ENCODE measurements around the gene CPXM2.

GRCh38 chr10:123842692-123843385 lies 48.8 kb downstream of the CPXM2 start:
- TF ChIP-seq ELF4 (IDR thresholded peaks at IDR 0.05) (no peak), CTBP1 (IDR thresholded peaks at IDR 0.05; ENCODE audit: borderline replicate concordance) (no peak), FOXM1 (IDR thresholded peaks at IDR 0.05; ENCODE audit: borderline replicate concordance) (no peak), BHLHE40 (IDR thresholded peaks at IDR 0.05; ENCODE audit: borderline replicate concordance) (no peak), FOXK2 (IDR thresholded peaks at IDR 0.05) (no peak), ZNF384 (IDR thresholded peaks at IDR 0.05) (no peak), FOXA1 (IDR thresholded peaks at IDR 0.05) (no peak)
